Measurements from ENCODE around the gene KLHL29.

KLHL29 gene

GRCh38 chr2:23685706-23686105, 300.7 kb downstream of the KLHL29 start:
- in situ Hi-C loops (cut with HindIII; ENCODE audit: low sequenced_read_pairs) = no loop called here

GRCh38 chr2:23686405-23687029, 301.5 kb downstream of the KLHL29 start:
- in situ Hi-C loops (cut with HindIII; ENCODE audit: low sequenced_read_pairs) = no loop called here

- in situ Hi-C loops (cut with HindIII; ENCODE audit: low sequenced_read_pairs) = no loop called here
These were observed 302.2 kb downstream of the KLHL29 start for GRCh38 chr2:23687214-23687613.

- in situ Hi-C loops (cut with HindIII; ENCODE audit: low sequenced_read_pairs) = no loop called here
These were observed 302.7 kb downstream of the KLHL29 start for GRCh38 chr2:23687713-23688112.

- in situ Hi-C loops (cut with HindIII; ENCODE audit: low sequenced_read_pairs) = no loop called here
These were observed 303.6 kb downstream of the KLHL29 start for GRCh38 chr2:23688486-23689130.

- in situ Hi-C loops (cut with HindIII; ENCODE audit: low sequenced_read_pairs) = no loop called here
These were observed 304.2 kb downstream of the KLHL29 start for GRCh38 chr2:23689131-23689700.

GRCh38 chr2:23689891-23690290, 304.9 kb downstream of the KLHL29 start:
- in situ Hi-C loops (cut with HindIII; ENCODE audit: low sequenced_read_pairs) = no loop called here

GRCh38 chr2:23690421-23691105, 305.6 kb downstream of the KLHL29 start:
- in situ Hi-C loops (cut with HindIII; ENCODE audit: low sequenced_read_pairs) = no loop called here

- in situ Hi-C loops (cut with HindIII; ENCODE audit: low sequenced_read_pairs) = no loop called here
These were observed 306.1 kb downstream of the KLHL29 start for GRCh38 chr2:23691106-23691470.

GRCh38 chr2:23691565-23691964, 306.6 kb downstream of the KLHL29 start:
- in situ Hi-C loops (cut with HindIII; ENCODE audit: low sequenced_read_pairs) = no loop called here

- in situ Hi-C loops (cut with HindIII; ENCODE audit: low sequenced_read_pairs) = no loop called here
These were observed 307.3 kb downstream of the KLHL29 start for GRCh38 chr2:23692263-23692662.

- in situ Hi-C loops (cut with HindIII; ENCODE audit: low sequenced_read_pairs) = no loop called here
These were observed 308.0 kb downstream of the KLHL29 start for GRCh38 chr2:23692851-23693605.

GRCh38 chr2:23693606-23693951, 308.6 kb downstream of the KLHL29 start:
- in situ Hi-C loops (cut with HindIII; ENCODE audit: low sequenced_read_pairs) = no loop called here

- in situ Hi-C loops (cut with HindIII; ENCODE audit: low sequenced_read_pairs) = no loop called here
These were observed 309.4 kb downstream of the KLHL29 start for GRCh38 chr2:23694058-23695045.

- in situ Hi-C loops (cut with HindIII; ENCODE audit: low sequenced_read_pairs) = no loop called here
These were observed 310.4 kb downstream of the KLHL29 start for GRCh38 chr2:23695214-23695889.

GRCh38 chr2:23695890-23696751, 311.1 kb downstream of the KLHL29 start:
- in situ Hi-C loops (cut with HindIII; ENCODE audit: low sequenced_read_pairs) = no loop called here

- in situ Hi-C loops (cut with HindIII; ENCODE audit: low sequenced_read_pairs) = no loop called here
These were observed 311.7 kb downstream of the KLHL29 start for GRCh38 chr2:23696752-23697045.

- in situ Hi-C loops (cut with HindIII; ENCODE audit: low sequenced_read_pairs) = no loop called here
These were observed 312.5 kb downstream of the KLHL29 start for GRCh38 chr2:23697256-23698075.
